B cell (primary cell): ENCODE results near the gene IFT52. TPM values are rescaled to one million over a fixed set of nuclear protein-coding genes. Genes with fewer than 3 reads are reported as not detected.

Experiments
- ATAC-seq: fragments of 200-7000 bp; cut with Tn5 transposase; one replicate; pipeline ENCODE4 v1.10.0; 2021; ENCODE audit warnings: low read depth, mild to moderate bottlenecking, moderate number of reproducible peaks, moderate library complexity
- CTCF ChIA-PET: fragments of 350-600 bp; sonication (Branson Sonifier 250); formaldehyde crosslinking; loops from one replicate; lab custom pipeline; 2021; ENCODE audit warnings: antibody characterized with exemption, inconsistent platforms; lab: Charles Lee
- POLR2A ChIA-PET: fragments of 350-600 bp; sonication (Branson Sonifier 250); formaldehyde crosslinking; loops from one replicate; lab custom pipeline; 2021; ENCODE audit warnings: antibody characterized with exemption; lab: Charles Lee
- DNase-seq: peaks from one replicate; pipeline ENCODE4 v3.0.0; 2013
- H2AFZ ChIP-seq: 2 replicates; pipeline ENCODE4 v1.6.1; 2012; ENCODE audit warnings: mild to moderate bottlenecking, low read depth, low read length; ENCODE audit not compliant: insufficient read depth, poor library complexity, severe bottlenecking
- H3K27ac ChIP-seq, 2 donors: 1 replicate in 1 of 2; 2 replicates in 1 of 2; pipeline ENCODE4 v1.5.1; 2012 to 2013; ENCODE audit warnings: low read length in 2 of 2, mild to moderate bottlenecking in 2 of 2, moderate library complexity in 1 of 2
- H3K27me3 ChIP-seq, 4 experiments: fragments of 200-600 bp in 1 of 4; sonication (generic) in 1 of 4; replicated peaks in 1 of 4; 1 replicate in 2 of 4; 2 replicates in 2 of 4; pipeline versions ENCODE4 v1.6.1 to v1.7.0; 2013 to 2016; ENCODE audit warnings: low read length in 3 of 4, mild to moderate bottlenecking in 2 of 4, mixed read lengths in 1 of 4, moderate library complexity in 1 of 4; ENCODE audit not compliant: insufficient read depth in 4 of 4, control insufficient read depth in 3 of 4; ENCODE audit errors: control extremely low read depth in 1 of 4
- H3K36me3 ChIP-seq, 2 experiments: replicated peaks in 1 of 2; 1 replicate in 1 of 2; 2 replicates in 1 of 2; pipeline versions ENCODE4 v1.6.1 to v1.7.1; 2013; ENCODE audit warnings: low read length in 1 of 2; ENCODE audit not compliant: insufficient read depth in 2 of 2, control insufficient read depth in 1 of 2; ENCODE audit errors: control extremely low read depth in 1 of 2, extremely low read depth in 1 of 2
- H3K4me1 ChIP-seq, 2 donors: fragments of 200-600 bp in 1 of 2; sonication (generic) in 1 of 2; 1 replicate in 1 of 2; 2 replicates in 1 of 2; pipeline versions ENCODE4 v1.5.1 to v1.6.1; 2013 to 2017; ENCODE audit warnings: low read length in 2 of 2; ENCODE audit not compliant: control insufficient read depth in 2 of 2, insufficient read depth in 2 of 2
- H3K4me2 ChIP-seq: replicated peaks from 2 replicates; pipeline ENCODE3; 2012; ENCODE audit warnings: mild to moderate bottlenecking, low read depth, low read length; ENCODE audit not compliant: poor library complexity, severe bottlenecking
- H3K4me3 ChIP-seq, 5 experiments: fragments of 200-600 bp in 1 of 5; sonication (generic) in 1 of 5; 1 replicate in 3 of 5; 2 replicates in 2 of 5; pipeline versions ENCODE4 v1.5.1 to v1.7.0; 2011 to 2016; ENCODE audit warnings: low read length in 4 of 5, mild to moderate bottlenecking in 4 of 5, low read depth in 2 of 5, control low read depth in 1 of 5, moderate library complexity in 1 of 5; ENCODE audit not compliant: insufficient read depth in 1 of 5; ENCODE audit errors: control extremely low read depth in 1 of 5, extremely low read depth in 1 of 5
- H3K79me2 ChIP-seq: fragments of 200-600 bp; sonication (generic); one replicate; pipeline ENCODE4 v1.6.0; 2016; ENCODE audit warnings: low read length; ENCODE audit not compliant: control insufficient read depth, insufficient read depth
- H3K9ac ChIP-seq: fragments of 200-600 bp; sonication (generic); 2 replicates; pipeline ENCODE4 v1.6.1; 2017; ENCODE audit warnings: mild to moderate bottlenecking, low read length, moderate library complexity
- H3K9me3 ChIP-seq, 3 donors: one replicate each; pipeline versions ENCODE4 v1.6.1 to v1.7.1; 2013; ENCODE audit warnings: low read length in 2 of 3; ENCODE audit not compliant: control insufficient read depth in 2 of 3, insufficient read depth in 1 of 3; ENCODE audit errors: control extremely low read depth in 1 of 3
- H4K20me1 ChIP-seq: 2 replicates; pipeline ENCODE4 v1.6.0; 2012; ENCODE audit warnings: mild to moderate bottlenecking, low read length; ENCODE audit not compliant: insufficient read depth, control insufficient read depth, poor library complexity, severe bottlenecking
- H3K27ac Mint-ChIP-seq: one replicate; pipeline ENCODE4 v1.8.0; 2021; ENCODE audit warnings: mixed read lengths
- H3K27me3 Mint-ChIP-seq: one replicate; pipeline ENCODE4 v1.8.0; 2021; ENCODE audit warnings: mixed read lengths
- H3K4me1 Mint-ChIP-seq: one replicate; pipeline ENCODE4 v1.8.0; 2021; ENCODE audit warnings: mixed read lengths
- H3K4me3 Mint-ChIP-seq: one replicate; pipeline ENCODE4 v1.8.0; 2021; ENCODE audit warnings: mixed read lengths
- H3K9me3 Mint-ChIP-seq: one replicate; pipeline ENCODE4 v1.8.0; 2022; ENCODE audit warnings: mixed read lengths; ENCODE audit not compliant: insufficient read depth
- CTCF ChIP-seq: fragments of 200-600 bp; IDR thresholded peaks from one replicate; pipeline ENCODE4 v1.8.0; 2022; ENCODE audit warnings: antibody characterized with exemption, mild to moderate bottlenecking
- EZH2 ChIP-seq: IDR thresholded peaks from 2 replicates; pipeline ENCODE4 v1.6.1; 2012; ENCODE audit warnings: borderline replicate concordance, low read depth, mild to moderate bottlenecking, moderate library complexity, low read length; ENCODE audit not compliant: insufficient read depth, poor library complexity, severe bottlenecking
- WGBS: methylation state at CpG from one replicate; pipeline ENCODE4 v1.1.5; 2013; ENCODE audit warnings: missing lambda C conversion rate; ENCODE audit not compliant: insufficient coverage; 5-methylcytosine and 5-hydroxymethylcytosine counted together
- intact Hi-C: fragments of 100-400 bp; cut with micrococcal nuclease; formaldehyde crosslinking; loops from one replicate; pipeline ENCODE4 v1.10.0; 2022
- polyA plus RNA-seq: library from polyadenylated mRNA; depleted of rRNA; stranded (reverse); fragments of >200 nt; gene quantifications from 2 replicates; pipeline ENCODE4 v1.2.3, GENCODE V29; 2012
- total RNA-seq, 2 donors: library from RNA; stranded (reverse); fragments of 120-200 nt in 1 of 2; gene quantifications; 1 replicate in 1 of 2; 2 replicates in 1 of 2; pipeline versions ENCODE4 v1.2.3 to v1.2.4, GENCODE V29; 2013 to 2022

IFT52 gene
- total and polyA plus RNA-seq, 2 donors (not counting 1 experiment from before 2014, with no cell fraction given): 16.7 to 18.4 TPM

- H3K79me2 ChIP-seq: no peaks in the 10 kb centered on the region
- no peaks in the 10 kb centered on the region for H3K27me3 ChIP-seq
- no peaks in the 10 kb centered on the region for H3K36me3 ChIP-seq
- no peak overlapping the region for H3K4me3 ChIP-seq
- Mint-ChIP-seq H3K4me3 (no peak overlapping the region), H3K27me3 (no peaks in the 10 kb centered on the region), H3K4me1 (no peaks in the 10 kb centered on the region), H3K9me3 (no peaks in the 10 kb centered on the region), H3K27ac (no peak overlapping the region)
- TF ChIP-seq EZH2 (no peak), CTCF (no peak)
- H3K9ac ChIP-seq: no peak overlapping the region
- POLR2A ChIA-PET: no interaction called here
- CTCF ChIA-PET: interaction anchor here (1.2 to 3.3 kb wide), 3 partner anchors 21 to 133 kb away, joined by 3 to 12 read pairs (median 5); no protein-coding TSS in a partner anchor
- H4K20me1 ChIP-seq: no peaks in the 10 kb centered on the region
- no peaks in the 10 kb centered on the region for H3K4me1 ChIP-seq
- intact Hi-C loops: no loop called here
- H3K4me2 ChIP-seq: no peak overlapping the region
- 87% methylated on average over 7 of the region's 8 CpGs for WGBS
- no peak overlapping the region for H2AFZ ChIP-seq
- ATAC-seq (no peak), DNase-seq (no peak)
- H3K9me3 ChIP-seq: no peaks in the 10 kb centered on the region
- no peak overlapping the region for H3K27ac ChIP-seq
Observed at GRCh38 chr20:43559147-43559987, 31.4 kb upstream of the IFT52 start.

DNA sequence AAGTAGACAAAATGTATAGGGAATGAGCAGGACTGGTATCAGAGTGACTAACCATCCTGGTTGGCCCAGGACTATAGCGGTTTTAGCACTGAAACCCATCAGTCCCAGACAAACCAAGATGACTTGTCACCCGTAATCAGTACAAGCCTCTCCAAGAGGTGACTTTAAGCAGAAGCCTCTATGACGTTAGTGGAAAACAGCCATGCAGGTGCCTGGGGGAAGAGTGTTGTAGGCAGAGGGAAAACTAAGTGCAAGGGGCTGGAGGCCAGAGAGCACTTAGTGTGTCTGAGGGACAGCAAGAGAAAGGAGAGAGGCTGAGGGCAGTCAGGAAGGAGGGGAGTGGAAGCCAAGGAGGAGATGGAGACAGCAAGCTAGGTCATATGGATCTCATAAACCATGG, 29.8 kb upstream of the IFT52 start:
- H3K9me3 Mint-ChIP-seq: no peaks in the 10 kb centered on the region
- ATAC-seq: no peak
- POLR2A ChIA-PET: no interaction called here

More for the DNA sequence above, 29.8 kb upstream of the IFT52 start:
- H3K36me3 ChIP-seq: no peaks in the 10 kb centered on the region
- H3K4me2 ChIP-seq: no peak overlapping the region
- no peak overlapping the region for H3K4me3 ChIP-seq
- H3K27ac Mint-ChIP-seq: no peak overlapping the region
- DNase-seq: no peak
- no peaks in the 10 kb centered on the region for H4K20me1 ChIP-seq
- H3K79me2 ChIP-seq: no peaks in the 10 kb centered on the region
- H3K27ac ChIP-seq: no peak overlapping the region
- no peaks in the 10 kb centered on the region for H3K4me1 ChIP-seq
- H2AFZ ChIP-seq: no peak overlapping the region
- H3K9ac ChIP-seq: no peak overlapping the region
- H3K4me3 Mint-ChIP-seq: no peak overlapping the region
- 100% methylated on average over 1 of the region's 3 CpGs for WGBS
- H3K27me3 ChIP-seq: no peaks in the 10 kb centered on the region
- no peaks in the 10 kb centered on the region for H3K9me3 ChIP-seq
- TF ChIP-seq CTCF (no peak), EZH2 (no peak)
- intact Hi-C loops: no loop called here
- no peaks in the 10 kb centered on the region for H3K27me3 Mint-ChIP-seq
- CTCF ChIA-PET: interaction anchor here (1.9 kb wide), 1 partner anchor 23 kb away, joined by 5 read pairs; no protein-coding TSS in a partner anchor
- H3K4me1 Mint-ChIP-seq: no peaks in the 10 kb centered on the region
